ENCODE results near the gene ERN1.

ERN1 gene

DNA sequence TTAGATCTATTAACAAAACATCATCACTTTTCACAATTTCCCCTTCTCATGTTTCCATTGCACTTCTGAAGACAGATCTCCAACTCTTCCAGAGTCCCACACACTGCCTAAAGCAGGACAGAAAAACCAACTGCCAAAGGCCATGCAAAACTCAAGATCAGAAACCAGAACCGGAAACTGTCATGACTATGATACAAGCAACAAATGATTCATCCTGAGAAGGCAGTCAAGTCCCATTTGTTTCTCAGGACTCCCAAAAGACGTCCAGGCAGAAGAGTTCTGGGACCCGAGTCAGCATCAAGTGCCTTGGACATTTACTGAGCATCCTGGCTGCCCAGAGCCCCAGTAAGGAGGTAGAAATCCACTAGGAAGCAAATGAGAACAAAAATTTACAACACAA is 38.8 kb downstream of the ERN1 start:
- in situ Hi-C loops (cut with HindIII; ENCODE audit: low sequenced_read_pairs), result no loop called here

GRCh38 chr17:64090144-64090543 is 39.8 kb downstream of the ERN1 start:
- in situ Hi-C loops (cut with HindIII; ENCODE audit: low sequenced_read_pairs), result no loop called here

DNA sequence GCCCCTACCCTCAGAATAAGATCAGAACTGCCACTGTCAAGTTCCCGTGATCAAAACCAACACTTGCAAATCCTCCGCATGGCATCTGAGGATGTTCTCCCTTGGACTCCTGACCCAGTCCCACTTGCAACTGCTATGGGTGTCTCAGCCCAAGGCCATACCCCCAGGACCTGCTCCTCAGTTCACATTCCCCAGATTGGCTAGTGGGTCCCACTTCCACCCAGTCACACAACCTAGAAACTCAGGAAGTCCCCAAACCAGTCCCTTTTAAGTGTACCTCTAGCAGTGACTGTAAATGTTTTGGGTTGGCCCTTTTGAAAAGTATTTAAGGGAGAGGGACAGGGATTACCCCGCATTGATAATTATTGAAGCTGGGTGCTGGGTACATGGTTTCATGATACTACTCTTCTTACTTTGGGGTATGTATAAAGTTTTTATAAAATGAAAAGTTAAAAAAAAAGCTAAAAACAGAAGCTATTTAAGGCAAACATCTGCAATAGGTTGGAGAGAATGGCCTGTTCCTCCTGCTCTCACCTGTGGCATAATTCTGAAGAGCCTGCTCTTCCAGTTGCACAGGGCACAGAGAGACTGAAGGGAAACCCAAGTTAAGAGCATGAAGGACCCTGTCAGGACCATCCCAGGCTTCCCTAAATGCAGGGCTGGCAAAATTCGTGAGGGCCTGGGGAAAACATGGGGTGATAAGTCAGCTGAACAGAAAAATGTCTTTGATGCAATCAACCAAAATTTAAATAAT is 42.5 kb downstream of the ERN1 start:
- in situ Hi-C loops (cut with HindIII; ENCODE audit: low sequenced_read_pairs), result no loop called here

DNA sequence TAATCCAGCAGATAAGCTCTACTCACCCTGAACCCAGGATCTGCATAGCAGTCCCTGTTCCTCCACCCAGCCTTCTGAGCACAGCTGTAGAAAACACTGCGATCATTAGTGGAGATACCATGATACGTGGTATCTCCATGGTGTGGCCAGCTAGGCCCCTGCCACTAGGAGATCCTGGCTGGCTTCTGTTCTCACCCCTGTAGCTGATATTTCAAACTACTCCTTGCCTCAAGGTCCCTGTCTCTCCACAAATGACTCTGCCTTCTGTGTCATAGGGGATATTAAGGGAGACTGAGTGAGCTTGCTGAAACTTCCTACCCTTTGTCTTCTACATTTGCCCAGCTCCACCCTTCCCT is 44.3 kb downstream of the ERN1 start:
- in situ Hi-C loops (cut with HindIII; ENCODE audit: low sequenced_read_pairs), result no loop called here

- in situ Hi-C loops (cut with HindIII; ENCODE audit: low sequenced_read_pairs), result loop anchor here (5.0 kb wide), 1 partner anchor 47 kb away; the partner anchor contains the start of gene ERN1
Measured at GRCh38 chr17:64084940-64085649, 44.8 kb downstream of the ERN1 start.

DNA sequence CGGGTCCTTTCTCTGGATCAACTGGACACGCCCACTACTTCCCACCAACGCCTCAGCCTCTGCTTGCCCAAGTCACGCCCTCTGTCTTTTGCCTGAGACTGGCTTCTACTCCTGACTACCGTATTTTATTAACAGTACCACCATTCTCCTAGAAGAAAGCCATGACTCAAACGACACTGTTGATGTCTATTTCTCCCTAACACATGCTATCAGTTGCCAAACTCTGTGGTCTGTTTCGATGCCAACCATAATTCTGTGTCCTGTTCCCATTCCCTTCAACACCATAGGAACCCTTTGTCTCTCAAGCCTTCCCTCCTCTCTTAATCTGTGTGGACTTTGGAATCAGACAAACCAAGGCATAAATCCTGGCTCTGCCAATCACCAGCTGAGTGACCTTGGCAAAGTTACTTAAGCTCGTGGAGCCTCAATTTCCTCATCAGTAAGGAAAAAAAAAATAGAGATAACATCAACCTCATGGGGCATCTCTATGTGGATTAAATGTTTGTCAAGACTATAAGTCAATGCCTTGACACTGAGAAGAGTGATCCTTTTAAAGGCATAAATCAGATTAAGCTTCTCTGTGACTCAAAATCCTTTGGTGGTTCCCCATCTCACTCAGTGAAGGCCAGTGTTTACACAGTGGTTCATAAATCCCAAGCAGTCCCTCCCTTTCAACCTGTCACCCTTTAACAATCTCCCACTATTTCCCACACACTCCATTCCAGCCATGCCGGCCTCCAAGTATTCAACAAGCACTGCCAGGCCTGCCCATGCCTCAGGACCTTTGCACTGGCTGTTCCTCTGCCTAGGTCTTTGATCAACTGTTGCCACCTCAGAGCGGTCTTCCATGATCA is 45.6 kb downstream of the ERN1 start:
- in situ Hi-C loops (cut with HindIII; ENCODE audit: low sequenced_read_pairs), result loop anchor here (5.0 kb wide), 1 partner anchor 48 kb away; the partner anchor contains the start of gene ERN1

DNA sequence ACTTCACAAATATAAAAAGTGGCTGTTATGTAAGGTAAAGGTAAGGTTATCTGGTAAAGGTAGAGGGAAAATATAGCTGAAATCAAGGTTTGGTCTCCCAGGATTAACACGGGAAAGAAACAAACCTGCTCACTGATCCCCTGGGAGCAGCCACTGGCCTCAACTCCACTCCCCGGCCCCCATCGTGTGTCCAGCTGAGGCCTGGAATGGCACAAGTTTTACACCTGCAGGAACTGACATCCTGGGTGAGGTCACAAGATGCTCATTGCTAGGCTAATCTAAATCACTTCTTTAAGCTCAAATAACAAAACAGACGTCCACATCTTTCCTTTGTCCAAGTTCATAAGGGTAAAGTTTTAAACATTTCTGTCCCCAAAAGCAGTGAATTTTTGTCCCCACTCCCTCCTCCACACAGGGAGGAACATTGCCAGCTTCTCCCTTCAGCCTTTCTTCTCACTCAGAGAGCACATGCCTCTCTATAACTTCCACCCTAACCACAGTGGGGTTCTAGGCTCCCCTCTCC is 46.3 kb downstream of the ERN1 start:
- in situ Hi-C loops (cut with HindIII; ENCODE audit: low sequenced_read_pairs), result loop anchor here (5.0 kb wide), 1 partner anchor 49 kb away; the partner anchor contains the start of gene ERN1

- in situ Hi-C loops (cut with HindIII; ENCODE audit: low sequenced_read_pairs), result loop anchor here (5.0 kb wide), 1 partner anchor 49 kb away; the partner anchor contains the start of gene ERN1
Measured at GRCh38 chr17:64083093-64083492, 46.9 kb downstream of the ERN1 start.

DNA sequence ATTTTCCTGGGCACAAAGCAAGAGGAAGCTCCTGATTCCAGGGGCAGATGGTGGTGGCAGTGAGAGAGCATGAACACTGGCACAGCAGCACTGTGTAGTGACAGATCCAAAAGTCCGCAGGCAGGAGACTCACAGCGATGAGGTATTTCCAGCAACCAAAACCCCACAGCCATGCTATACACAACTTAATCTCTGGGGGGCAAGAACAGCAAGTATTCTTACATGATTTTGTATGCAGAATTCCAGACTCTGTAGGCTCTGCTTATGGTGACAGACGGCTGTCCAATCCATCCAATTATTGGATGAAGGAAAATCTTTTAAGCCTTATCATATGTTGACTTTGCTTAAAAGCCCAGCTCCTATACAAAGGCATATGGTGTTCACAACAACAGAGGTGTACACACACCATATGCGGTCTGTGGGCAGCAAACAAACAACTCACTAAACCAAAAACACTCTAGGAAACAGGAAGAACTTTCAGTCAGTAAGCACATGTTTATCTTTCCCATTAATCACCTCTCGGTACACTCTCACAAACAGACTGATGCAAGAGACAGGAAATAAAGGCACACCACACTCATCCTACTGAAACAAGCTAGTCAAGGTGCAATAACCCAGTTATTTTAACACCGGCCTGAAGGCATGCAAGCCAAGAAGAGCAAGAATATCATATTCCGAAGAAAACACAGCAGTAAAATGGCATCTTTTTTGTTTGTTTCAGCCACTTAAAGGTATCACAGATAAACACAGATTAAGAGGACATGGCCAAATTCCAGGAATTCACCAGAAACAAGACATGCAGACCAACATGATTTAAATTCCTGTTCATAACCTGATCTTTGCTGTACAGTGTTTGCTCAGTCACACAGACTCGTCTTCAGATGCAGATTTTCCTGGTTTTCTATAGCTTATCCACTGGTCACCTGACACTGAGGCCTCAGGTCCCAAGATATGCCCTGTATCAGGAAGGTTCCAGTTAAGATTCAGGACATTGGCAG is 47.8 kb downstream of the ERN1 start:
- in situ Hi-C loops (cut with HindIII; ENCODE audit: low sequenced_read_pairs), result loop anchor here (5.0 kb wide), 1 partner anchor 50 kb away; the partner anchor contains the start of gene ERN1

DNA sequence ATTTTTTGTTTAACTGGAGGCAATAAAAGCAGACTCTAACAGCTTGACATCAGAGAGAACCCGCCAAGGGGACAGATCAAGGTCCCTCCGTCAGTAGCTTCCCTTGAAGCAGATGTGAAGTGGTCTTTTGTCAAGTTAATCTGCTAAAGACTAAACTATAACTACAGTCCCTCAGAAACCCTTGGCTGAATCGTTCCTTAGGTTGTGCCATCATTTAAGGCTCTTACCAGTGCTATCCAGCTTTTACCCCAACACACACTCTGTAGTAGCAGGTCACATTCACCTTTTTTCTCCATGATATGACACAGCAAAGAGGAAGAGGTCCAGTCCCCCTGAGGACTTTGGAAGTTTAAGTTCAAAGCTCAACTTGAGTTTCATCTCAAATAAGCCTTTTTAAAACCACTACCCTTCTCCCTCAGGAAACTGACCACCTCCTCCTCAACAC is 49.7 kb downstream of the ERN1 start:
- in situ Hi-C loops (cut with HindIII; ENCODE audit: low sequenced_read_pairs), result loop anchor here (5.0 kb wide), 1 partner anchor 52 kb away; the partner anchor contains the start of gene ERN1

GRCh38 chr17:64077379-64077778 is 52.6 kb downstream of the ERN1 start:
- in situ Hi-C loops (cut with HindIII; ENCODE audit: low sequenced_read_pairs), result no loop called here

- in situ Hi-C loops (cut with HindIII; ENCODE audit: low sequenced_read_pairs), result no loop called here
Measured at GRCh38 chr17:64075913-64076312, 54.0 kb downstream of the ERN1 start.

GRCh38 chr17:64074704-64075426 is 55.1 kb downstream of the ERN1 start:
- in situ Hi-C loops (cut with HindIII; ENCODE audit: low sequenced_read_pairs), result no loop called here

GRCh38 chr17:64073771-64074703 is 55.9 kb downstream of the ERN1 start:
- in situ Hi-C loops (cut with HindIII; ENCODE audit: low sequenced_read_pairs), result no loop called here

- in situ Hi-C loops (cut with HindIII; ENCODE audit: low sequenced_read_pairs), result no loop called here
Measured at GRCh38 chr17:64071111-64071510, 58.8 kb downstream of the ERN1 start.

DNA sequence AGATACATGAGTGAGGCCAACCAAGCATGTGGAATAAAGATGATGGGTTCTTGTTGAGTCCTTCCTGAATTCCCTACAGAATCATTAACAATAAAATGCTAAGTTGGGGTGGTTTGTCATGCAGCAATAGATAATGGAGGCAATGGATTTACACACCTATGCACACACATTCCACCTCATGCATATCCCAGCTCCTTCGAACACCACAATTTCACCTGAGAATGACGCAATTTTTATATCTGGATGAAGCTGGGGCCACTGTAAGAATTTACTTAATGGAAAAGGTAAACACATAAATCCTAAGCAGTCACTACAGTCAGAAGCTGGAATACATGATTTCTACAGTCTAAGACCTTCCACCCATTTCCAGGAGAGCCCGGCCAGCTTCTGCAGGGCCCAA is 59.7 kb downstream of the ERN1 start:
- in situ Hi-C loops (cut with HindIII; ENCODE audit: low sequenced_read_pairs), result no loop called here

DNA sequence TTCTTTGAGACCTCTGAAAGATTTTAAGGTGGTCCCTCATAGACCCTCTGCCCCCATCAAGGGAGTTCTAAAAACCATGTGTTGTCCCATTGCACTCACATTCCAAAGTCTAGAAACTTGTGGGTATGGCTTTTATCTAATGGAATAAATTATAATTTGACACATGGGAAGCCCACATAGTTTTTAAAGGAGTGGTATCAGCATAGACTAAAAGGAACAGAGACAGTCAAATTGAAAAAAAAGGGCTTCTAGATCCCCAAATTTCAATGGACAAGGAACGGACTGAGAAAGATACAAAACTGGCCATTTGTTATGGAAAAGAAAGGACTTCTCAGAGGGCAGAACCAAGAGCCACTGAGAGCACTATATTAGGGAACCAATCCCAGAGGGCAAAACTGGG is 60.8 kb downstream of the ERN1 start:
- in situ Hi-C loops (cut with HindIII; ENCODE audit: low sequenced_read_pairs), result no loop called here

GRCh38 chr17:64067657-64068056 is 62.3 kb downstream of the ERN1 start:
- in situ Hi-C loops (cut with HindIII; ENCODE audit: low sequenced_read_pairs), result no loop called here

Measured in DLD1 (cell line).